Activated CD4-positive, alpha-beta T cell treated with anti-CD3 and anti-CD28 coated beads for 24 hours (primary cell): ENCODE measurements around the gene CCDC190.
A peak's percentile ranks its signal among the peaks of the same experiment; 100 is the strongest.
"Not testable (repeated sequence)": the region's sequence is repeated elsewhere in the genome, so short reads cannot be mapped to it uniquely, and the experiment has no call there.

Experiments used
- DNase-seq, 2 donors: peaks; one replicate each; pipeline ENCODE4 v3.0.0-alpha.2; 2020; ENCODE audit warnings: low read depth in 2 of 2

The CCDC190 gene

GRCh38 chr1:162877412-162877811 is 16.4 kb upstream of the CCDC190 start:
- no peak for DNase-seq

DNA sequence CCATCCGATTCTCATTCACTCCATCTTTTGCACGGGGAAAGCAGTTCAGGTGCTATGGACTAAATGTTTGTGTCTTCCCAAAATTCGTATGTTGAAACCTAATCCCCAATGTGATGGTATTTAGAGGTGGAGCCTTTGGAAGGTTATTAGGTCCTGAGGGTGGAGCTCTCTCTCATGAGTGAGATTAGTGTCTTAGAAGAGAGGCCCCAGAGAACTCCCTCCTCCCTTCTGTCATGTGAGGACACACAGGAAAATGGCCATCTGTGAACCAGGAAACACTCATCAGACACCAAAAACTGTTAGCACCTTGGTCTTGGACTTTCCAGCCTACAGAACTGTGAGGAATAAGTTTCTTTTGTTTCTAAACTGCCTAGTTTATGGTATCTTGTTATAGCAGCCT is 15.8 kb upstream of the CCDC190 start:
- DNase-seq = no peak

DNA sequence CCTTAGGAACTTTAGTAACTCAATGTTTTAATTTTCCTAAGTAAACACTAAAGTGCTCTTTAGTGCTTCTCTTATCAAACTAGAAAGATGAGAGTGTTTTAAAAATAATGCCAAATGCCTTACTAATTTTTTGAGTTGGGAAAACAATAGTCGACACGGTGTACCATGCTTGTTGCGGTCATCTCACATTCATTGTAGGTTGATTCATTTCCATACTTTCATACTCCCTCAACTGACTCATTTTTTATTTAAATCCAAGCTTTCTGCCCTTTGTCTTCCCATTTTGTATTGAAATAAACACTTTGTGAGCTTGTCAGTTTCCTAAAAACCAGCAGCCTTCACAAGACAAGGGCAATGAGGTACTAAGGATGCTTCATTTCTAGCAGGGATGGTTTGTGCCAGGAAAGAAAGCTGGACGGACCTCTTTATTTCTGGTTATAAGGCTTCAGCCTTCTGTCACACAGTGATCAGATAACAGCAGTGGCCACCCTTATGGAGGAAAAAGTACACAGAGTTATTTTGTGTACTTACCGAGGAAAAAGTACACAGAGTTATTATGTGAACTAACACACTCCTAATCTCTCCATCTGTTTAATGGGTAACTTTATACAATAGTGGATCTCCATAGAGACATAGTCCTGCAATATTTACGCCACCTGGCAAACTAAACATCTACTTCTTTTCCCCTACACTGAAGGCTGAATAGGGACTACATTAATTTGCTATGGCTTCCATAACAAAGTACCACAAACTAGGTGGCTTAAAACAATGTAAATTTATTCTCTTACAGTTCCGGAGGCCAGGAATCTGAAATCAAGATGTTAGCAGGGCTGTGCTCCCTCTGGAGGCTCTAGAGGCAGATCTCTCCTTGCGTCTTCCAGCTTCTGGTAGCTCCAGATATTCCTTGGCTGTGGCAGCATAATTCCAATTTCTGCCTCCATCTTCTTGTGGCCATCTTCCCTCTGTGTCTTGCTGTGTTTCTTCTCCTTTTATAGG is 13.0 kb upstream of the CCDC190 start:
- no peak for DNase-seq

- DNase-seq = no peak
Measured at GRCh38 chr1:162872981-162873380, 12.0 kb upstream of the CCDC190 start.

GRCh38 chr1:162871417-162871816 is 10.4 kb upstream of the CCDC190 start:
- DNase-seq = not testable (repeated sequence)

DNA sequence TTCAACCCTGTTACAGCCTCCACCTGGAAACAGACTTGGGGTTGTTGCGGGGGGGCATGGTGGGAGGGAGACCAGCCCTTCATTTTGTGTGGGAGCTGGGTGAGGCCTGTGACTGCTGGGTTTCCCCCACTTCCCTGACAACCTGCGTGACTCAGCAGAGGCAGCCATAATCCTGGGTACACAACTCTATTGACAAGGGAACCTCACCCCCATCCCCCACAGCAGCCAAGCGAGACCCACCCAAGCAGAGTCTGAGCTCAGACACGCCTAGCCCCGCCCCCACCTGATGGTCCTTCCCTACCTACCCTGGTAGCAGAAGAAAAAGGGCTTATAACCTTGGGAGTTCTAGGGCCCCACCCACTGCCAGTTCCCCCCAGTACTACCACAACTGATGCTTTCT is 8.0 kb upstream of the CCDC190 start:
- DNase-seq = no peak

DNA sequence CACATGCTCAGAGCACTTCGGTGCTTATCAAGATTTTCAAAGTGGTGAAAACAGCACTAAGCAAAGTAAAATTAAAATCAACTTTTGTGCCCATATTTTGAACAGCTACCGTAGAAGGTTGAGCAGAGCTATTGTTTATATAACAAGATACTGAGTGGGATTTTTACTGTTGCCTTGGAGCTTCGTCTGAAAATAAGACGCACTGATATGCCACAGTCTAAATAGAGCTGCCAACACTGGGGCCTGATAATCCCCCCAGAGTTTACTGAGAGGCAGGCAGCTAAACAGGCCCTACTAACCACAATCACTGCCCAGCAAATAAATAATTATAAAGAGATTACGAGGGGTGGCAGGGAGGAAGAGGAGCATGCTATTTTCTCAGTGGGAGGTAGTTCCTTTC is 650 bp upstream of the CCDC190 start:
- no peak for DNase-seq

DNA sequence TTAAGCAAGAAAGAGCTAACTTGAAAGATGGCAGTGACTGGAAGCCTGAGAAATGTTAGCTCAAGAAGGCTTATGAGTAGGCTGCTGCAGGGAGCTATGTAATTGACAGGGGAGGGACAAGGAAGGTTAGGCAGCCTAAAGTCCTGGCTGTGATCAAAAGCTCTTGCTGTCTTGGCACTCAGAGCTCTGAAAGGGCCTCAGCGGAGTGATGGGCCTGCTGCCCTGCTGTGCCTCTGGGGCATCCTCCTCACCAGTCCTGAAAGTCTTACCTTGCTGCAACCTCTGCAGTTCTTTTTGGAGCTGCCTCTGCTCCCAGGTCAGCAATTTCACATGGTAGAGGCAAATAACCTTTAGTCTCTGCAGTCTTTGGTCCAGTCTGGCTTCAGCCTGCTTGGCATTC is 1.8 kb downstream of the CCDC190 start:
- no peak for DNase-seq

- no peak for DNase-seq
Measured at GRCh38 chr1:162857850-162858249, 3.1 kb downstream of the CCDC190 start.

DNA sequence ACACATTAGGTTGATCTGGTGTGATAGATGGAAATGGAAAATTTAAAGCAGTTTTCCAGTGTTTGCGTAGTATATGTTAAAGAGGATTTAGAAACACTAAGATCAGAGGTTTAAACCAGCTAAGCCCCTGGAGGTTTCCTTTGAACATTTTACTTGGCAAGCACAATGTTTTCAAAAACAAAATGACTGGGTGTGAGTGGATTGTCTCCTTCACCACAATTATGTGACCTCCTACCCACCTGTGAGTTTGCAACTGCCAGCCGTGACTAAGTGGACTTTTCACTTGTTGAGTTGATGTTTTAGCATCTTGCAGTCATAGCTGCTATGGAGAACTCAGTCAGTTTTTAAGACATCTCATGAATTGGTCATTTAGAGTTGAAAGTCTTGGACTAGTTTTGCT is 4.7 kb downstream of the CCDC190 start:
- no peak for DNase-seq

- DNase-seq = no peak
Measured at GRCh38 chr1:162855461-162856150, 5.4 kb downstream of the CCDC190 start.

DNA sequence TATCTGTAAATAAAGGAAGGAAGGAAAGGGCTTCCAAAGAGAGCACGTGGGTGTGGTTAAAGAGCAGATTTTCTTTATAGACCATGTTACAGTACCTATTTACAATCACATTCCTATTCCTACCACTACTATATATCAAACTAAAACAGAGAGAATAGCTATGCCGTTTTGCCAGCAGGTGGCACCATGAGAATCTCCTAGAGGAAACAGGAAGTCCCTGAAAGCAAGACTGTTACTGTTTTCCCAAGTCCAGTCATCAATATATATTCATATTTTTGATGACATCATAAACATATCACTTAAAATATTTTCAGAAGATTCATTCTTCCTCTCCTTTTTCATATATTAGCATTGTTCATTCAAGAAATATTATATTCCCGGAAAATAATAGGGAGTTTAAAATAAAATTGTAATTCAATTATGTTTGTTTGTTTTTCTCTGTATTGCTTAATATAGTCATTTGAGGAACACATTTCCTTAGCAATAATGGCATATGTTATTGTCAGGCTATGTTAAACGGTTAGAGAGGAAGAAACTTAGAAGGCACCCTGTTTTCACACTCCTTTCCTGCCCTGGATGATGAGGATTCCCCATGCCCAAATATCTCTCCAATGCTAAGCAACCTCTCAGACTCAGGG is 6.6 kb downstream of the CCDC190 start:
- peak; percentile 23 to 30 for DNase-seq

DNA sequence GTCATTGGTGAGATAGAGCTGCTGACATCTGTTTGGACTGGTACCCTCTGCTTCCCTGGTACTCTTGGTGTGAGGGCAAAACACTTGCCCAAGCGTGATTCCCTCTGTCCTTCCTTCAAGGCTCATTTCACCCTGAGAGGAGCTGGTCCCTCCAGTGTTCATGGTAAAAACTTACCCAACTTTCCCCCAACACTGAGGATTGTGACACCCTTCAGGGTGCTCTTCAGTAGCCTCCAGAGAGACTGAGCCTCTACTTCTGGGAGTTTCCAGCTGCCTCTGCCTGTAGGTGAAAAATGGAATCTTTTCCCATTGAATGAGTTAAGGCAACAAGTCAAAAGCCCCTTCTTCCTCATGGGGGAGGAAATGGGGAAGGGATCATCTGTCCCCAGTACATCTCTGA is 9.6 kb downstream of the CCDC190 start:
- DNase-seq = no peak

DNA sequence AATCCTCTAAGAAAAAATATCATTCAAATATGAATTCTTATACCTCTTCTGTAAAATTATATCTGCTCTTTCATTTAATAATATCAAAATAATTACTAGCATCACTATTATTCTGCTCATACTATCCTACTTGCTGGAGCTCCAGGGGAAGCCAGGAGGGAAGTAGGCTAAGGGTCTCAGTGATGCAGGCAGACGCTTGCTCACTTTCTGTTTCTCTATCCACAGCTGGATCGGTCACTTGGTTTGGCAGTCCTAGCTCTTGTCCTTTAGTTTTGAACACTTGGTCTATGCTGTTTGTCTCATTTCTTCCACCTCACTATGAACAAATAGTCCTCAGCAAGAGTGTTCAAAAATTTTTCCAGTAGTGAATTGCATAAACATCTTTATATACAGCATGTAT is 11.3 kb downstream of the CCDC190 start:
- no peak for DNase-seq

- peak; percentile 78 to 81 for DNase-seq
Measured at GRCh38 chr1:162847839-162848453, 13.0 kb downstream of the CCDC190 start.

GRCh38 chr1:162846256-162847212 is 14.4 kb downstream of the CCDC190 start:
- DNase-seq = no peak

GRCh38 chr1:162844153-162844552 is 16.8 kb downstream of the CCDC190 start:
- no peak for DNase-seq

GRCh38 chr1:162840250-162840839 is 20.6 kb downstream of the CCDC190 start:
- DNase-seq = no peak

DNA sequence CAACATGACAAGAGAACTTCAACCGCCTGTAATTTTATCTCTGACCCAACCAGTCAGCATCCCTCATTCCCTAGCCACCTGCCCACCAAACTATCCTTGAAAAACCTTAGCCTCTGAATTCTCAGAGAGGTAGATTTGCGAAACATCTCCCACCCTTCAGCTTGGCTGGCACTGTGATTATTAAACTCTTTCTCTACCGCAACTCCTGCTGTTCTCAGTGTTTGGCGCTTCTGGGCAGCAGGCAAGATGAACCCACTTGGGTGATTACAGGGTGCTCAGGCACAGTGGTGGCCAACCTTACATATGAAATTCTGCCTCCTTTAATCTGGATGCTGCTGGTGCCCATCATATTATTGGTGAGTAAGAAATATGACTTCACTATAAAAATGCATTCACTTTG is 22.1 kb downstream of the CCDC190 start:
- DNase-seq = no peak

- DNase-seq = no peak
Measured at GRCh38 chr1:162835157-162835899, 25.6 kb downstream of the CCDC190 start.
